K562 (cell line): ENCODE results near the gene P2RY6. TPM values are rescaled to one million over a fixed set of nuclear protein-coding genes. Genes with fewer than 3 reads are reported as not detected.

ENCODE experiments used
- ATF1 ChIP-seq, 2 experiments: fragments of 450-650 bp in 1 of 2; IDR thresholded peaks; 2 replicates each; pipeline ENCODE4 v1.6.1; 2016; ENCODE audit warnings: missing compliant biosample characterization in 1 of 2, missing genetic modification characterization in 1 of 2
- BMI1 ChIP-seq: fragments of 150-350 bp; IDR thresholded peaks from 2 replicates; pipeline ENCODE4 v1.6.1; 2014; ENCODE audit warnings: low read length
- BRD4 ChIP-seq: fragments of 200-600 bp; sonication (generic); IDR thresholded peaks from 2 replicates; pipeline ENCODE4 v1.6.1; 2017; ENCODE audit warnings: inconsistent platforms
- COPS2 ChIP-seq: fragments of 450-650 bp; conservative IDR thresholded peaks from 2 replicates; pipeline ENCODE4 v1.6.1; 2016; ENCODE audit warnings: mild to moderate bottlenecking, moderate library complexity
- HCFC1 ChIP-seq: IDR thresholded peaks from 2 replicates; pipeline ENCODE4 v1.6.1; 2012; ENCODE audit warnings: low read depth, low read length, improper control_type of control experiment
- HDAC2 ChIP-seq: fragments of 450-650 bp; IDR thresholded peaks from 2 replicates; pipeline ENCODE4 v1.6.1; 2016; ENCODE audit warnings: mild to moderate bottlenecking
- HLTF ChIP-seq: fragments of 450-650 bp; IDR thresholded peaks from 2 replicates; pipeline ENCODE4 v1.6.1; 2016
- HMG20A ChIP-seq: fragments of 450-650 bp; formaldehyde crosslinking; conservative IDR thresholded peaks from 2 replicates; pipeline ENCODE4 v1.4.0; 2020; ENCODE audit warnings: mild to moderate bottlenecking, mixed read lengths
- MEF2A ChIP-seq: IDR thresholded peaks from 2 replicates; pipeline ENCODE4 v1.6.1; 2011; ENCODE audit warnings: low read depth, mild to moderate bottlenecking, low read length, moderate library complexity; ENCODE audit not compliant: control insufficient read depth
- NR1H2 ChIP-seq: sonication (generic); formaldehyde crosslinking; IDR thresholded peaks from 2 replicates; pipeline ENCODE4 v1.4.0; 2020; ENCODE audit warnings: mild to moderate bottlenecking, missing genetic modification reagents
- NR2C1 ChIP-seq, 2 experiments: fragments of 450-650 bp; IDR thresholded peaks; 2 replicates each; pipeline ENCODE4 v1.6.1; 2017; ENCODE audit warnings: mild to moderate bottlenecking in 2 of 2, antibody characterized with exemption in 1 of 2, inconsistent platforms in 1 of 2, missing compliant biosample characterization in 1 of 2, missing genetic modification characterization in 1 of 2
- PTBP1 ChIP-seq: fragments of 200-400 bp; formaldehyde crosslinking; IDR thresholded peaks from 2 replicates; pipeline ENCODE4 v1.6.1; 2017; ENCODE audit warnings: low read depth, low read length
- RBFOX2 ChIP-seq: fragments of 200-400 bp; formaldehyde crosslinking; IDR thresholded peaks from 2 replicates; pipeline ENCODE4 v1.6.1; 2017; ENCODE audit warnings: low read depth, mild to moderate bottlenecking, low read length, moderate library complexity
- RBM25 ChIP-seq: fragments of 200-400 bp; formaldehyde crosslinking; IDR thresholded peaks from 2 replicates; pipeline ENCODE4 v1.6.1; 2018; ENCODE audit warnings: low read length, low read depth, moderate library complexity; ENCODE audit not compliant: severe bottlenecking
- SAFB2 ChIP-seq: fragments of 200-400 bp; formaldehyde crosslinking; IDR thresholded peaks from 2 replicates; pipeline ENCODE4 v1.6.1; 2018; ENCODE audit warnings: borderline replicate concordance, low read length, low read depth, moderate library complexity; ENCODE audit not compliant: severe bottlenecking
- SIX5 ChIP-seq, 2 experiments: IDR thresholded peaks; 2 replicates each; pipeline ENCODE4 v1.6.1; 2011; ENCODE audit warnings: low read length in 2 of 2, borderline replicate concordance in 1 of 2, low read depth in 1 of 2, mild to moderate bottlenecking in 1 of 2, moderate library complexity in 1 of 2; ENCODE audit not compliant: insufficient read depth in 1 of 2
- SPI1 ChIP-seq: IDR thresholded peaks from 2 replicates; pipeline ENCODE4 v1.6.1; 2011; ENCODE audit warnings: low read depth, low read length, control low read depth, borderline replicate concordance
- U2AF2 ChIP-seq: fragments of 200-400 bp; formaldehyde crosslinking; optimal IDR thresholded peaks from 2 replicates; pipeline ENCODE3; 2017; ENCODE audit warnings: low read depth, mild to moderate bottlenecking, low read length
- YBX1 ChIP-seq: fragments of 450-650 bp; IDR thresholded peaks from 2 replicates; pipeline ENCODE4 v1.7.1; 2016; ENCODE audit warnings: mild to moderate bottlenecking
- ZFP36 ChIP-seq: fragments of 150-350 bp; IDR thresholded peaks from 2 replicates; pipeline ENCODE4 v1.6.1; 2018; ENCODE audit warnings: low read length, low read depth; ENCODE audit not compliant: partially characterized antibody
- polyA plus RNA-seq, 8 experiments: library from polyadenylated mRNA; depleted of rRNA in 4 of 8; stranded (reverse) in 5 of 8; unstranded in 3 of 8; fragments of >200 nt; fragmentation: Nextera tagmentation in 2 of 8; fragmentation: Illumina TruSeq in 1 of 8; extraction: Ambion mirVana in 2 of 8; extraction: Trizol in 1 of 8; gene quantifications; 2 replicates each; pipeline versions ENCODE4 v1.2.1 to v1.2.3, GENCODE V29; 2011 to 2014; ENCODE audit warnings: inconsistent platforms in 1 of 8, missing spikeins in 1 of 8
- total RNA-seq, 7 experiments: library from RNA; depleted of rRNA in 6 of 7; stranded (reverse); fragments of >200 nt in 6 of 7; fragmentation: Illumina TruSeq in 2 of 7; extraction: Trizol in 2 of 7; gene quantifications; 2 replicates each; pipeline versions ENCODE4 v1.2.1 to v1.2.3, GENCODE V29; 2011 to 2021; ENCODE audit warnings: low replicate concordance in 1 of 7
- TF ChIP-seq, protein P1 (sequence below): IDR thresholded peaks from 2 replicates; pipeline ENCODE4 v1.6.1; 2011; ENCODE audit not compliant: insufficient read length; ENCODE audit errors: extremely low read depth
- TF ChIP-seq, protein P2 (sequence below): fragments of 150-350 bp; IDR thresholded peaks from 2 replicates; pipeline ENCODE4 v1.6.1; 2014; ENCODE audit warnings: low read depth, mild to moderate bottlenecking, low read length, borderline replicate concordance
- TF ChIP-seq, protein P3 (sequence below): sonication (generic); formaldehyde crosslinking; IDR thresholded peaks from 2 replicates; pipeline ENCODE4 v1.8.0; 2022; ENCODE audit warnings: missing genetic modification reagents, mild to moderate bottlenecking, moderate library complexity, borderline replicate concordance
- TF ChIP-seq, protein P4 (sequence below): fragments of 450-650 bp; IDR thresholded peaks from 2 replicates; pipeline ENCODE4 v1.6.1; 2016

P2RY6 gene
- total and polyA plus RNA-seq, 9 of the 15 experiments (the other 6 are each of a cell fraction or from before 2014, with no cell fraction given): not detected

DNA sequence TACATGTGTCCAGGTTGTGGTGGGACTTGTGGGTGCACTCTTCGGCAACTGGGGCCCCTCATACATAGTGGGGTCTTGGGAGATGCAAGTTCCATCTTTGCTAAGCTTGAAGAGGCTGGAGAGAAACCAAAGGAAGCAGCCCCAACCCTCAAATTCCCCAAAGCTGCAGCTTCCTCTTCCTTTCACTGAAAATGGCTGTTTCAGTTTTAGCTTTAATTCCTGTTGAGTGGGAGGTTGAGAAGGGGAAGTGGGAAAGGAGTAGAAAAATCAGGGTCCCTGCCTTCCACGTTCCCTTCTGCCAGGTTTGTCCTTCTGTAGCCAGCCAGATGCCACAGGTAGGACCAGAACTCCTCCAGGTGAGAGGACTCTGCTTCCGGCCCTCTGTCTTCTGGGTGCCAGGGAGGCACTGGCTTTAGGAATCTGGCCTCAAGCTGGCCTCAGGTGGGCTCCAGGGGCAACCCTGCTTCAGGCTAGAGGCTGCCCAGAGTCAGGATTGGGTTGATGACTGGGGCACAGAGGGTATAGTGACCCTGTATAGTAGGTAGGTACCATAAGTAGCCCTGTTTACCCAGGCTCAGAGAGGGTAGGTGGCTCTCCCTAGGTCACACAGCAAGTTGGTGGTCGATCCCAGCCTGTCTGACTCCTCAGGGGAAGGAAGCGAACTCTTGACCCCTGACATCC lies 16.2 kb downstream of the P2RY6 start (continued):
- TF ChIP-seq RBM25 (peak; percentile 92), MEF2A (no peak), PTBP1 (0 out of 2 replicates have a peak, but pooled peaks have one; percentile 81), COPS2 (no peak), ATF1 (CRISPR knock-in tag; IDR thresholded peaks at IDR 0.05) (no peak), ATF1 (tag; IDR thresholded peaks at IDR 0.05) (no peak), SIX5 (IDR thresholded peaks at IDR 0.05; ENCODE audit: borderline replicate concordance in 1 of 2, insufficient read depth in 1 of 2, low read depth in 1 of 2, low read length in 2 of 2) (no peak), U2AF2 (no peak), SAFB2 (no peak), HDAC2 (no peak), NR1H2 (CRISPR knock-in tag) (no peak), BMI1 (no peak), BRD4 (no peak), ZFP36 (peak; percentile 94), HMG20A (CRISPR knock-in tag) (no peak), YBX1 (no peak), HLTF (no peak), HCFC1 (no peak), SPI1 (peak; percentile 74), NR2C1 (IDR thresholded peaks at IDR 0.05) (no peak), NR2C1 (tag; IDR thresholded peaks at IDR 0.05) (no peak), RBFOX2 (no peak)
- TF ChIP-seq, protein P1, sequence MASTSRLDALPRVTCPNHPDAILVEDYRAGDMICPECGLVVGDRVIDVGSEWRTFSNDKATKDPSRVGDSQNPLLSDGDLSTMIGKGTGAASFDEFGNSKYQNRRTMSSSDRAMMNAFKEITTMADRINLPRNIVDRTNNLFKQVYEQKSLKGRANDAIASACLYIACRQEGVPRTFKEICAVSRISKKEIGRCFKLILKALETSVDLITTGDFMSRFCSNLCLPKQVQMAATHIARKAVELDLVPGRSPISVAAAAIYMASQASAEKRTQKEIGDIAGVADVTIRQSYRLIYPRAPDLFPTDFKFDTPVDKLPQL: no peak
- TF ChIP-seq, protein P2, sequence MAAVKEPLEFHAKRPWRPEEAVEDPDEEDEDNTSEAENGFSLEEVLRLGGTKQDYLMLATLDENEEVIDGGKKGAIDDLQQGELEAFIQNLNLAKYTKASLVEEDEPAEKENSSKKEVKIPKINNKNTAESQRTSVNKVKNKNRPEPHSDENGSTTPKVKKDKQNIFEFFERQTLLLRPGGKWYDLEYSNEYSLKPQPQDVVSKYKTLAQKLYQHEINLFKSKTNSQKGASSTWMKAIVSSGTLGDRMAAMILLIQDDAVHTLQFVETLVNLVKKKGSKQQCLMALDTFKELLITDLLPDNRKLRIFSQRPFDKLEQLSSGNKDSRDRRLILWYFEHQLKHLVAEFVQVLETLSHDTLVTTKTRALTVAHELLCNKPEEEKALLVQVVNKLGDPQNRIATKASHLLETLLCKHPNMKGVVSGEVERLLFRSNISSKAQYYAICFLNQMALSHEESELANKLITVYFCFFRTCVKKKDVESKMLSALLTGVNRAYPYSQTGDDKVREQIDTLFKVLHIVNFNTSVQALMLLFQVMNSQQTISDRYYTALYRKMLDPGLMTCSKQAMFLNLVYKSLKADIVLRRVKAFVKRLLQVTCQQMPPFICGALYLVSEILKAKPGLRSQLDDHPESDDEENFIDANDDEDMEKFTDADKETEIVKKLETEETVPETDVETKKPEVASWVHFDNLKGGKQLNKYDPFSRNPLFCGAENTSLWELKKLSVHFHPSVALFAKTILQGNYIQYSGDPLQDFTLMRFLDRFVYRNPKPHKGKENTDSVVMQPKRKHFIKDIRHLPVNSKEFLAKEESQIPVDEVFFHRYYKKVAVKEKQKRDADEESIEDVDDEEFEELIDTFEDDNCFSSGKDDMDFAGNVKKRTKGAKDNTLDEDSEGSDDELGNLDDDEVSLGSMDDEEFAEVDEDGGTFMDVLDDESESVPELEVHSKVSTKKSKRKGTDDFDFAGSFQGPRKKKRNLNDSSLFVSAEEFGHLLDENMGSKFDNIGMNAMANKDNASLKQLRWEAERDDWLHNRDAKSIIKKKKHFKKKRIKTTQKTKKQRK: no peak
- TF ChIP-seq, protein P3, sequence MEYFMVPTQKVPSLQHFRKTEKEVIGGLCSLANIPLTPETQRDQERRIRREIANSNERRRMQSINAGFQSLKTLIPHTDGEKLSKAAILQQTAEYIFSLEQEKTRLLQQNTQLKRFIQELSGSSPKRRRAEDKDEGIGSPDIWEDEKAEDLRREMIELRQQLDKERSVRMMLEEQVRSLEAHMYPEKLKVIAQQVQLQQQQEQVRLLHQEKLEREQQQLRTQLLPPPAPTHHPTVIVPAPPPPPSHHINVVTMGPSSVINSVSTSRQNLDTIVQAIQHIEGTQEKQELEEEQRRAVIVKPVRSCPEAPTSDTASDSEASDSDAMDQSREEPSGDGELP (CRISPR knock-in tag): no peak
- TF ChIP-seq, protein P4, sequence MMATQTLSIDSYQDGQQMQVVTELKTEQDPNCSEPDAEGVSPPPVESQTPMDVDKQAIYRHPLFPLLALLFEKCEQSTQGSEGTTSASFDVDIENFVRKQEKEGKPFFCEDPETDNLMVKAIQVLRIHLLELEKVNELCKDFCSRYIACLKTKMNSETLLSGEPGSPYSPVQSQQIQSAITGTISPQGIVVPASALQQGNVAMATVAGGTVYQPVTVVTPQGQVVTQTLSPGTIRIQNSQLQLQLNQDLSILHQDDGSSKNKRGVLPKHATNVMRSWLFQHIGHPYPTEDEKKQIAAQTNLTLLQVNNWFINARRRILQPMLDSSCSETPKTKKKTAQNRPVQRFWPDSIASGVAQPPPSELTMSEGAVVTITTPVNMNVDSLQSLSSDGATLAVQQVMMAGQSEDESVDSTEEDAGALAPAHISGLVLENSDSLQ: no peak
